ENCODE results near the gene RELN. TPM values are rescaled to one million over a fixed set of nuclear protein-coding genes. Genes with fewer than 3 reads are reported as not detected.

RELN gene
- total and polyA plus RNA-seq, 9 of the 15 experiments (the other 6 are each of a cell fraction or from before 2014, with no cell fraction given), result 12.9 to 43.2 (median 18.1) TPM

- TF ChIP-seq KLF1 (tag; IDR thresholded peaks at IDR 0.05), result no peak
- TF ChIP-seq TRIM28 (IDR thresholded peaks at IDR 0.05), result no peak
- TF ChIP-seq NFE2L1 (tag; IDR thresholded peaks at IDR 0.05; ENCODE audit: borderline replicate concordance, low read depth), result no peak
- no peak for TF ChIP-seq ZNF699 (CRISPR knock-in tag; IDR thresholded peaks at IDR 0.05; ENCODE audit: insufficient replicate concordance)
- no peak for TF ChIP-seq RUNX1 (IDR thresholded peaks at IDR 0.05; ENCODE audit: low read depth)
- no peak for TF ChIP-seq FOXA1 (IDR thresholded peaks at IDR 0.05; ENCODE audit: borderline replicate concordance)
- no peak for TF ChIP-seq SIN3A (IDR thresholded peaks at IDR 0.05; ENCODE audit: borderline replicate concordance in 2 of 2, control insufficient read depth in 1 of 2, low read depth in 2 of 2, low read length in 2 of 2)
- peak; percentile 31; the same call in 1 of the 2 replicates for TF ChIP-seq MTA1 (IDR thresholded peaks at IDR 0.05; ENCODE audit: borderline replicate concordance)
- TF ChIP-seq PKNOX1 (IDR thresholded peaks at IDR 0.05), result peak; percentile 31; the same call in 1 of the 2 replicates
- TF ChIP-seq GABPA (tag; conservative IDR thresholded peaks at IDR 0.05; ENCODE audit: low read depth), result no peak
- no peak for TF ChIP-seq RBM14 (IDR thresholded peaks at IDR 0.05; ENCODE audit: borderline replicate concordance, insufficient read depth, low read depth, low read length)
- no peak for TF ChIP-seq ILF3 (IDR thresholded peaks at IDR 0.05; ENCODE audit: borderline replicate concordance)
- TF ChIP-seq FOSL1 (tag; conservative IDR thresholded peaks at IDR 0.05), result peak; percentile 72
- TF ChIP-seq ZNF384 (IDR thresholded peaks at IDR 0.05; ENCODE audit: low read depth, low read length), result peak; percentile 7; the same call in 1 of the 2 replicates
- TF ChIP-seq NEUROD1 (IDR thresholded peaks at IDR 0.05; ENCODE audit: borderline replicate concordance, low read depth, low read length, partially characterized antibody), result no peak
- no peak for TF ChIP-seq ZNF165 (CRISPR knock-in tag; IDR thresholded peaks at IDR 0.05; ENCODE audit: borderline replicate concordance)
- TF ChIP-seq POLR2AphosphoS5 (IDR thresholded peaks at IDR 0.05; ENCODE audit: control insufficient read depth, insufficient read depth, low read depth, low read length), result peak; percentile 48; the same call in 1 of the 2 replicates
- TF ChIP-seq NR4A1 (CRISPR knock-in tag; IDR thresholded peaks at IDR 0.05), result no peak
- no peak for TF ChIP-seq NR4A1 (tag; IDR thresholded peaks at IDR 0.05)
- TF ChIP-seq TAL1 (IDR thresholded peaks at IDR 0.05), result peak; percentile 43
- no peak for TF ChIP-seq SAP30 (IDR thresholded peaks at IDR 0.05; ENCODE audit: borderline replicate concordance, insufficient read depth, low read depth, low read length, poor library complexity, severe bottlenecking)
- 0 out of 2 replicates have a peak, but pooled peaks have one; percentile 21 for TF ChIP-seq ZBTB2 (IDR thresholded peaks at IDR 0.05)
- no peak for TF ChIP-seq BHLHE40 (IDR thresholded peaks at IDR 0.05; ENCODE audit: low read length)
- no peak for TF ChIP-seq SMAD3 (CRISPR knock-in tag; conservative IDR thresholded peaks at IDR 0.05)
- TF ChIP-seq TAF15 (IDR thresholded peaks at IDR 0.05; ENCODE audit: low read depth, low read length), result no peak
- no peak for TF ChIP-seq MTF1 (CRISPR knock-in tag; IDR thresholded peaks at IDR 0.05; ENCODE audit: borderline replicate concordance)
- TF ChIP-seq ZNF76 (CRISPR knock-in tag; IDR thresholded peaks at IDR 0.05; ENCODE audit: borderline replicate concordance), result no peak
These were observed 75.1 kb downstream of the RELN start (continued) for GRCh38 chr7:103914147-103914899.
